ENCODE data around the gene TRIM58. TPM values are rescaled to one million over a fixed set of nuclear protein-coding genes. Genes with fewer than 3 reads are reported as not detected.

Gene TRIM58
- total RNA-seq, 4 donors from 2014 or later, result 0.42 to 7.3 (median 1.9) TPM

DNA sequence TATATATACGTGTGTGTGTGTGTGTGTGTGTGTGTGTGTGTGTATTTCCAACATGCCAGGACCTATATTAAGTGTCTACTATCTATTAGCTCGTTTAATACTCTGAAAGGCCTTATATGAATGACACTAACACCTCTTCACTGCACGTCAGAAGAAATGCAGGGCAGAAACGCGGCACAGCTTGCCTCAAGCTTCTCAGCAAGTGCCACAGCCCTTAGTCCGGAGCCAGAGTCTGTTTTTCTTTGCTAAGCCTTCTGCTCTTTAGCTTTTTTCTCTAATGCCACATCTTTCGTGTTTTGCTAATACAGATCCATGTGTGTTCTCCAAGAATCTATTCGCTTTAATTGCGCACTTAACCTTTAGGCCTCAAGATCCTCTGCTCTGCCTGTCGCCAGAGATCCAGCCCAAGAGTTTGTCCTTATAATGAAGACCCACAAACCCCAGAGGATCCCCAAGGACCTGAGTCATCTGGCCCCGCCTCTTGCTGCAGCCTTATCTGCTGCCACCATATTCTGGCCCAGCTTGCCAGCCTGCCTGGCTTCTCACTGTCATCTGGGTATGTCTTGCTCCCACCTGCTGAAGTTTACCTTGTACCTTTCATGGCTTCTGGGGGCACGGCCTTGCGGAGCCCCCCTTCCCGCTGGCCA is 2.0 kb upstream of the TRIM58 start:
- Histone ChIP-seq H3K27me3 (peaks cover 0 to 44% (median 6%) of the 10 kb centered on the region in 4 donors), H3K27ac (replicated peaks in 1 of 4) (no peak overlapping the region), H3K4me1 (peaks cover 0 to 14% (median 12%) of the 10 kb centered on the region in 4 donors), H3K9me3 (no peaks in the 10 kb centered on the region), H3K4me3 (no peak overlapping the region), H3K36me3 (no peaks in the 10 kb centered on the region)
- DNase-seq (ENCODE audit: extremely low spot score), result no peak
- WGBS, result 84% methylated on average over 14 of the region's 14 CpGs
- intact Hi-C loops (cut with DNase I), result no loop called here
- TF ChIP-seq, protein P1, sequence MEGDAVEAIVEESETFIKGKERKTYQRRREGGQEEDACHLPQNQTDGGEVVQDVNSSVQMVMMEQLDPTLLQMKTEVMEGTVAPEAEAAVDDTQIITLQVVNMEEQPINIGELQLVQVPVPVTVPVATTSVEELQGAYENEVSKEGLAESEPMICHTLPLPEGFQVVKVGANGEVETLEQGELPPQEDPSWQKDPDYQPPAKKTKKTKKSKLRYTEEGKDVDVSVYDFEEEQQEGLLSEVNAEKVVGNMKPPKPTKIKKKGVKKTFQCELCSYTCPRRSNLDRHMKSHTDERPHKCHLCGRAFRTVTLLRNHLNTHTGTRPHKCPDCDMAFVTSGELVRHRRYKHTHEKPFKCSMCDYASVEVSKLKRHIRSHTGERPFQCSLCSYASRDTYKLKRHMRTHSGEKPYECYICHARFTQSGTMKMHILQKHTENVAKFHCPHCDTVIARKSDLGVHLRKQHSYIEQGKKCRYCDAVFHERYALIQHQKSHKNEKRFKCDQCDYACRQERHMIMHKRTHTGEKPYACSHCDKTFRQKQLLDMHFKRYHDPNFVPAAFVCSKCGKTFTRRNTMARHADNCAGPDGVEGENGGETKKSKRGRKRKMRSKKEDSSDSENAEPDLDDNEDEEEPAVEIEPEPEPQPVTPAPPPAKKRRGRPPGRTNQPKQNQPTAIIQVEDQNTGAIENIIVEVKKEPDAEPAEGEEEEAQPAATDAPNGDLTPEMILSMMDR (IDR thresholded peaks at IDR 0.05), result no peak
- TF ChIP-seq EP300 (IDR thresholded peaks at IDR 0.05), result no peak

GRCh38 chr1:247855911-247856310 is 1.1 kb upstream of the TRIM58 start:
- H3K4me3 ChIP-seq, result no peak overlapping the region
- H3K27ac ChIP-seq (replicated peaks in 1 of 4), result no peak overlapping the region
- H3K9me3 ChIP-seq, result no peaks in the 10 kb centered on the region
- DNase-seq (ENCODE audit: extremely low spot score), result no peak
- peaks cover 0 to 44% (median 6%) of the 10 kb centered on the region in 4 donors for H3K27me3 ChIP-seq
- H3K4me1 ChIP-seq, result peaks cover 0 to 14% (median 12%) of the 10 kb centered on the region in 4 donors
- TF ChIP-seq, protein P1 (IDR thresholded peaks at IDR 0.05), result no peak
- intact Hi-C loops (cut with DNase I), result no loop called here
- no peaks in the 10 kb centered on the region for H3K36me3 ChIP-seq
- WGBS, result 83% methylated on average over 4 of the region's 4 CpGs

DNA sequence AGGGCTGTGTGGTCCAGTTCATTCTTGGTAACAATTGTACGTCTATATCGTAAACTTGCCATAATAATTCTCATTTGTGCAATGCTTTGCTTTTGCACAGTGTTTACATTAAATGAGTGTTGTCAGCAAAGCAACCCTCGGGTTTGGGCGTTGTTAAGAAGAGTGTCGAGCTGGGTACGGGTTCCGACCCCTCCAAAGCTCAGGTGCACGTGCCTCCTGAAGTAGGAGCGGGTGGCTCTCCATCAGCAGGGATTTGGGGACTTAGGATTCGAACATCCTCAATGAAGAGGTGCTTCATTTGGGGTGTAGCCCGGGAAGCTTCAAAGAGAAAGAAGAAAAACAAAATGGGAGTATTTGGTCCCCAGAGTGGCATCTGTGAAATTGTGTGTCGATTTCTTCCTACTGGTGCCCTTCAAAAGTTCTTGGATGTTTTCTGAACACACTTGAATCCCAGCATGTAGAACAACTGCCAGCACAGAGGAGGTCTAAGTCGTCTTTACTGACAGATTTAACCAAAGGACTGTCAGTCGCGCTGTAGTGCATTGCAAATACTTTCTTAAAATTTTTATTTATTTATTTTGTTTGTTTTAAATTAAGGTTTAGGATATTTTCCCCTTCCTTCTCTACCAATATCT is 1.1 kb downstream of the TRIM58 start:
- H3K27me3 ChIP-seq, result peaks cover 0 to 44% (median 6%) of the 10 kb centered on the region in 4 donors
- no peak for DNase-seq (ENCODE audit: extremely low spot score)
- peaks cover 0 to 14% (median 12%) of the 10 kb centered on the region in 4 donors for H3K4me1 ChIP-seq
- H3K4me3 ChIP-seq, result peak overlapping the region; percentile 40 to 73 (median 49)
- TF ChIP-seq, protein P1 (IDR thresholded peaks at IDR 0.05), result no peak
- intact Hi-C loops (cut with DNase I), result no loop called here
- H3K36me3 ChIP-seq, result peaks cover 0 to 16% (median 0%) of the 10 kb centered on the region in 4 donors
- H3K27ac ChIP-seq (replicated peaks in 1 of 4), result no peak overlapping the region
- 34% methylated on average over 15 of the region's 15 CpGs for WGBS
- H3K9me3 ChIP-seq, result no peaks in the 10 kb centered on the region

DNA sequence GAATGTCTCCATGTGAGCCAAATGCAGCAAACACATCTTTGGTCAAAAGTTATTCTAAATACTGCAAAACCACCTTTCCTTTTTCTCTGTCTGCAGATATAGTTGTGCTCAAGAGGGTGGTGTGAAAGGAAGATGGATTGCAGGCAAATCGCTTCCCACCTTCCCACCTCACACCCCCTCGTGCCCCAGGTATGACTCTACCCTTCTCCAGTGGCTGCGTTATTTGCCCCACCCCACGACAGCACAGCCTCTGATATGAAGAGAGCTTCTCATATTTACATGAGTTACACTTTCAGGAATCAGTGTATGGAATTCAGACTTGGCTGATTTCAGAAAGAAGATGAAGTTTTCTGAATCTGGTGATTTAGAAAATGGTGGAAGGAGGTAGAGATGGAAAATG is 5.8 kb downstream of the TRIM58 start:
- H3K27ac ChIP-seq (replicated peaks in 1 of 4), result no peak overlapping the region
- no peak for DNase-seq (ENCODE audit: extremely low spot score)
- peaks cover 0 to 3% (median 1%) of the 10 kb centered on the region in 4 donors for H3K4me1 ChIP-seq
- H3K9me3 ChIP-seq, result no peaks in the 10 kb centered on the region
- H3K27me3 ChIP-seq, result peaks cover 0 to 14% (median 2%) of the 10 kb centered on the region in 4 donors
- 88% methylated on average over 4 of the region's 4 CpGs for WGBS
- no peak overlapping the region for H3K4me3 ChIP-seq
- TF ChIP-seq, protein P1 (IDR thresholded peaks at IDR 0.05), result no peak
- TF ChIP-seq EP300 (IDR thresholded peaks at IDR 0.05) (no peak), POLR2AphosphoS5 (IDR thresholded peaks at IDR 0.05) (no peak), POLR2A (IDR thresholded peaks at IDR 0.05; ENCODE audit: low read depth) (no peak)
- intact Hi-C loops (cut with DNase I), result no loop called here
- peaks cover 0 to 38% (median 0%) of the 10 kb centered on the region in 4 donors for H3K36me3 ChIP-seq

DNA sequence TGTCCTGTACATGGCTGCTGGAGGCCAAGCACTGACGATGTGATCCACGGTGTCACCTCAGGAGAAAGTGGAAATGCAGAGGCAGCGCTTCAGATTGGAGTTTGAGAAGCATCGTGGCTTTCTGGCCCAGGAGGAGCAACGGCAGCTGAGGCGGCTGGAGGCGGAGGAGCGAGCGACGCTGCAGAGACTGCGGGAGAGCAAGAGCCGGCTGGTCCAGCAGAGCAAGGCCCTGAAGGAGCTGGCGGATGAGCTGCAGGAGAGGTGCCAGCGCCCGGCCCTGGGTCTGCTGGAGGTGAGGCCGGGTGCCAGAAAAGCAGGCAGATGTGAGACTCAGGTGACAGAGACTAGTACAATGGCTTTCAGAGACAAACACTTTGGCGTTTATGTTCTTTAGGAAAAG is 7.7 kb downstream of the TRIM58 start:
- no peak overlapping the region for H3K27ac ChIP-seq (replicated peaks in 1 of 4)
- no peak overlapping the region for H3K4me3 ChIP-seq
- intact Hi-C loops (cut with DNase I), result no loop called here
- H3K9me3 ChIP-seq, result no peaks in the 10 kb centered on the region
- H3K36me3 ChIP-seq, result peaks cover 0 to 57% (median 0%) of the 10 kb centered on the region in 4 donors
- H3K4me1 ChIP-seq, result no peaks in the 10 kb centered on the region
- no peak for DNase-seq (ENCODE audit: extremely low spot score)
- no peaks in the 10 kb centered on the region for H3K27me3 ChIP-seq
- TF ChIP-seq POLR2A (IDR thresholded peaks at IDR 0.05; ENCODE audit: low read depth), result no peak
- TF ChIP-seq EP300 (IDR thresholded peaks at IDR 0.05), result no peak
- TF ChIP-seq, protein P1 (IDR thresholded peaks at IDR 0.05), result no peak
- no peak for TF ChIP-seq POLR2AphosphoS5 (IDR thresholded peaks at IDR 0.05)
- WGBS, result 85% methylated on average over 17 of the region's 17 CpGs

Measured in esophagus muscularis mucosa (tissue), 4 donors.